NOMO-1 treated with dmso at 0.1 percent for 144 hours (cell line): Measurements from ENCODE around the gene KRT86.
"Not testable (repeated sequence)": the region's sequence is repeated elsewhere in the genome, so short reads cannot be mapped to it uniquely, and the experiment has no call there.

Experiments used
- DNase-seq: peaks from one replicate; lab custom pipeline; 2025; ENCODE audit not compliant: unreplicated experiment; lab: John Stamatoyannopoulos, UW

KRT86 gene

GRCh38 chr12:52238916-52239646, 35.4 kb upstream of the KRT86 start:
- no peak for DNase-seq

GRCh38 chr12:52239767-52240166, 34.7 kb upstream of the KRT86 start:
- DNase-seq: no peak

GRCh38 chr12:52240247-52240646, 34.2 kb upstream of the KRT86 start:
- not testable (repeated sequence) for DNase-seq

GRCh38 chr12:52241205-52241842, 33.1 kb upstream of the KRT86 start:
- DNase-seq: no peak

- no peak for DNase-seq
These were observed 31.8 kb upstream of the KRT86 start for GRCh38 chr12:52242442-52243258.

- no peak for DNase-seq
These were observed 31.1 kb upstream of the KRT86 start for GRCh38 chr12:52243259-52243855.

GRCh38 chr12:52243856-52244614, 30.4 kb upstream of the KRT86 start:
- peak; percentile 23 for DNase-seq

- no peak for DNase-seq
These were observed 29.8 kb upstream of the KRT86 start for GRCh38 chr12:52244615-52244994.

GRCh38 chr12:52245259-52245961, 29.0 kb upstream of the KRT86 start:
- no peak for DNase-seq

- no peak for DNase-seq
These were observed 28.4 kb upstream of the KRT86 start for GRCh38 chr12:52245962-52246569.

- no peak for DNase-seq
These were observed 27.5 kb upstream of the KRT86 start for GRCh38 chr12:52246720-52247621.

- no peak for DNase-seq
These were observed 26.6 kb upstream of the KRT86 start for GRCh38 chr12:52247622-52248540.

- DNase-seq: no peak
These were observed 25.6 kb upstream of the KRT86 start for GRCh38 chr12:52248541-52249461.

GRCh38 chr12:52249511-52250047, 24.9 kb upstream of the KRT86 start:
- no peak for DNase-seq

- no peak for DNase-seq
These were observed 24.1 kb upstream of the KRT86 start for GRCh38 chr12:52250048-52250990.
